ENCODE data around the gene DLX6. TPM values are rescaled to one million over a fixed set of nuclear protein-coding genes. Genes with fewer than 3 reads are reported as not detected.

Gene DLX6
- total RNA-seq, 2 donors from 2014 or later, result 4.1 TPM; not detected in 1

DNA sequence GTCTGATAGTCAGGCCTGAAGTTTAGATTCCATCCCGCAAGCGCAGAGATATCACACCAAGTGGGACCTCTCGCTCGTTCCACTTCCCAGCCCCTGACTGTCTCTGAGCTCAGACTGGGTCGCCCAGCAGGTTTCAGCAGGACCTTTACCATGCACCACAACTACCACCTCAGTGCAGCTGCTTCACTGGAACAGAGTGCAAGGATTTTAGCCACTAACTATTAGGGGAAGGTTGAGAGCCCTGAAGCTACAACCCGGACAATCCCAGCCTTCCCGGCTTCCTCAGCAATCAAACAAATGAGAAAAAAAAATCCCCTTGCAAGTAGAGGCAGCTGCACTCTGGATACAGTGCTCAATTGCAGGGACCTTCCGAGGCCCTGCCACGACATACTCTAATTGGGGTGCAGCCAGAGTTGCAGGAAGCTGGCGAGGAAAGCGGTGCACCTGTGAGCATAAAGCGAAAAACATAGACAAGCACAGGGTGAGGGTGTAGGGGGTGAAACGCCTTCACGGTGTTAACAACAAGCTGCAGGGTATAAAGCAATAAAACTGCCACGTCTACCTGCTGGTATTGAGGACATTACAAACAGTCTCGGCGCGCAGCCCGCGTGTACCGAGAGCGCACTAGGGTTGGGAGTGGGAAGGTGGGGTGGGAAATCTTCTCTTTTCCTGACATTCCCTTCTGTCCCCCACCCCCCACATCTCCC is 2.6 kb upstream of the DLX6 start:
- no peak overlapping the region for H3K27ac ChIP-seq
- peaks cover 67% of the 10 kb centered on the region for H3K27me3 ChIP-seq (replicated peaks; ENCODE audit: insufficient read depth)
- TF ChIP-seq POLR2A (IDR thresholded peaks at IDR 0.05) (no peak), POLR2AphosphoS5 (IDR thresholded peaks at IDR 0.05) (no peak)
- TF ChIP-seq, protein P1, sequence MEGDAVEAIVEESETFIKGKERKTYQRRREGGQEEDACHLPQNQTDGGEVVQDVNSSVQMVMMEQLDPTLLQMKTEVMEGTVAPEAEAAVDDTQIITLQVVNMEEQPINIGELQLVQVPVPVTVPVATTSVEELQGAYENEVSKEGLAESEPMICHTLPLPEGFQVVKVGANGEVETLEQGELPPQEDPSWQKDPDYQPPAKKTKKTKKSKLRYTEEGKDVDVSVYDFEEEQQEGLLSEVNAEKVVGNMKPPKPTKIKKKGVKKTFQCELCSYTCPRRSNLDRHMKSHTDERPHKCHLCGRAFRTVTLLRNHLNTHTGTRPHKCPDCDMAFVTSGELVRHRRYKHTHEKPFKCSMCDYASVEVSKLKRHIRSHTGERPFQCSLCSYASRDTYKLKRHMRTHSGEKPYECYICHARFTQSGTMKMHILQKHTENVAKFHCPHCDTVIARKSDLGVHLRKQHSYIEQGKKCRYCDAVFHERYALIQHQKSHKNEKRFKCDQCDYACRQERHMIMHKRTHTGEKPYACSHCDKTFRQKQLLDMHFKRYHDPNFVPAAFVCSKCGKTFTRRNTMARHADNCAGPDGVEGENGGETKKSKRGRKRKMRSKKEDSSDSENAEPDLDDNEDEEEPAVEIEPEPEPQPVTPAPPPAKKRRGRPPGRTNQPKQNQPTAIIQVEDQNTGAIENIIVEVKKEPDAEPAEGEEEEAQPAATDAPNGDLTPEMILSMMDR (IDR thresholded peaks at IDR 0.05), result no peak
- no peak overlapping the region for H3K4me3 ChIP-seq
- H3K36me3 ChIP-seq, result no peaks in the 10 kb centered on the region
- peaks cover 2% of the 10 kb centered on the region for H3K4me1 ChIP-seq (replicated peaks)
- intact Hi-C loops (cut with DNase I), result no loop called here
- no peaks in the 10 kb centered on the region for H3K9me3 ChIP-seq
- no peak for DNase-seq (ENCODE audit: low spot score)
- WGBS, result 21% methylated on average over 22 of the region's 22 CpGs

DNA sequence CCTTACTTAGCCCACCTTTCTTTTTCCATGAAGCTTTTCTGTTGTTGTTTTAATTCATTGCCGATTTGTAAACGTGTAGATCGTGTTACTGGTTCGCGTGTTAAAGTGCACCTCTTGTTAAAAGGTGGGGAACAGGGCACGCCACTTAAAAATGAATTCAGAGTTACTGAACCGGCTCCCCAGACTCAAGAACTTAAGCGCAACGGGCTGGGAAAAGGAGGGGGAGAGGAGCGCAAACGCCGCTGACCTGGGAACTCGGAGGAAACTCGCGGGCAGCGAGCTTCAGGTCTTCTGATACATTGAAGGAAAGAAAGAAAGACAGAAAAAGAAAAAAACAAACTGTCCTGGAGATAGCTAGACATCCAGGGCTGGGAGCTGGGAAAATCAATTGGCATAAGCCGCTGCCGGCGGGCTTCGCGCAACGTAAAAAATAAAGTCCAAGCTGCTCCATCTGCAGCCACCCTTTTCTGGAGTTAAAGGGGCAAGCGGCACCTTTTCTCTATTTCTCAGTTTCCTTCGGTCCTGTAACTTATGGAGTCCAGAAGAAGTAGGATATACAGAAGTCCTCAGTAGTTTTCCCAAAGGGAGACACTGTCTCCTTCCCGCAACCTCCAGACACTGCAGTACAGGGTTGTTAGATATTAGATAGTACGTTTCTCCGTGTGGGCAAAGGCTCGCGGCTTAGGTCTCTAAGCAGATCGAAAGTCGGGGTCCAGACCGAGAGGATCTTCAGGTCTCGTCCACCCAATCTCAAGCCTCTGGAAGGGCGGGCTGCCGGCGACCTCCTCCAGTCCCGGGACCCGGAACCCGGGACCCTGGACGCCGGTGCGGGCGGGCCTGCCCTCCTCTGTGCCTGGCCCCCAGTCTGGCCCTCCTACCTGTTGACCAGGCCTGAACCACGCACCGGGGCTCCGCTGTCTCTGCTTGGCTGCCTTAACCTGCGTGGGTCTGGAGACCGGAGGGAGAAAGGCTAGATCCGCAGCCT is 1.8 kb upstream of the DLX6 start:
- Histone ChIP-seq H3K9me3 (no peaks in the 10 kb centered on the region), H3K4me1 (replicated peaks) (peaks cover 2% of the 10 kb centered on the region), H3K36me3 (no peaks in the 10 kb centered on the region), H3K27ac (no peak overlapping the region), H3K4me3 (no peak overlapping the region), H3K27me3 (replicated peaks; ENCODE audit: insufficient read depth) (peaks cover 59% of the 10 kb centered on the region)
- WGBS, result 12% methylated on average over 49 of the region's 49 CpGs
- no peak for DNase-seq (ENCODE audit: low spot score)
- TF ChIP-seq POLR2A (IDR thresholded peaks at IDR 0.05), result no peak
- TF ChIP-seq, protein P1 (IDR thresholded peaks at IDR 0.05), result no peak
- TF ChIP-seq POLR2AphosphoS5 (IDR thresholded peaks at IDR 0.05), result no peak
- intact Hi-C loops (cut with DNase I), result no loop called here

DNA sequence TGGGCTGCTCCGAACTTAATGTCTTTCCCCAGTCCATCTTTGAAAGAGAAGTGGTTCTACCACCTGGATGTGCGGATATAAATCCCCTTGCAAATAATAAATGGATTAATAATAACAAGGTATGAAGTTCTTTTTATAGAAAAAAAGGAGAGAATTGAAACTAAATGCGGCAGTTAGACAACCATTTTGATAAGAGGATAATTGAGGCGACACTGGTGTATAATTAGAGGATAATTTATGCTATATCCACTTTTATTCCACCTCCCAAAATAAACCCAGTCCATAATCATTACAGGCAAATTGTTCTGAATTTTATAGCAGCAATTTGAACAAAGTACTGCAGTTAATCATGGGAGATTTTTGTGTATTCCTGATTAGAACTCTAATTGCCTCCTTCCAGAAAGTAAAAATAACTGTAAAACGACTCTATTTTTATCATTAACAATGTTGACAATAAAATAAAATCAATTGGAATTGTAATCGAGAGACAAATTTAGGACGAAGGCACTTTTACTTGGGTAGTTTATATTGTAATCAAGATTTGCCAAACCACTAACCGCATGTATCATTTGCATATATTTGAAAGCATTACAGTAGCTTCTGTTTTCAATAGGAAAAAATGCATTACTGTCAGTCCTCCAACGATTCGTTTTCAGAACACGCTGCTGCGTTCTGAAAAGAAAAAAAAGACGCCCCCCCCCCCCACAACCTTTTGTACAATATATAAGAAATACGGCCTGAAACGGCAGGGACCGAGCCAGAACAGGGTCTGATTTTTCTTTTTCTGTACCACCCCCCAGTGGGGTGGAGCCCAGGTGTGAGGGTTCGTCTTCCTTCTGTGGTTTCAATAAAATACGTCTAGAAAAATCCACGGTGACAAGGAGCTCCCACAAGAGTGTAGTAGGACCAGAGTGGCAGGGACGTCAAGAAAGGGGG is 838 bp upstream of the DLX6 start:
- Histone ChIP-seq H3K4me1 (replicated peaks) (peaks cover 2% of the 10 kb centered on the region), H3K27ac (no peak overlapping the region), H3K4me3 (peak overlapping the region in 1 of 2 donors; percentile 15), H3K9me3 (no peaks in the 10 kb centered on the region), H3K27me3 (replicated peaks; ENCODE audit: insufficient read depth) (peaks cover 49% of the 10 kb centered on the region), H3K36me3 (no peaks in the 10 kb centered on the region)
- TF ChIP-seq, protein P1 (IDR thresholded peaks at IDR 0.05), result no peak
- 12% methylated on average over 20 of the region's 20 CpGs for WGBS
- DNase-seq (ENCODE audit: low spot score), result no peak
- intact Hi-C loops (cut with DNase I), result no loop called here

DNA sequence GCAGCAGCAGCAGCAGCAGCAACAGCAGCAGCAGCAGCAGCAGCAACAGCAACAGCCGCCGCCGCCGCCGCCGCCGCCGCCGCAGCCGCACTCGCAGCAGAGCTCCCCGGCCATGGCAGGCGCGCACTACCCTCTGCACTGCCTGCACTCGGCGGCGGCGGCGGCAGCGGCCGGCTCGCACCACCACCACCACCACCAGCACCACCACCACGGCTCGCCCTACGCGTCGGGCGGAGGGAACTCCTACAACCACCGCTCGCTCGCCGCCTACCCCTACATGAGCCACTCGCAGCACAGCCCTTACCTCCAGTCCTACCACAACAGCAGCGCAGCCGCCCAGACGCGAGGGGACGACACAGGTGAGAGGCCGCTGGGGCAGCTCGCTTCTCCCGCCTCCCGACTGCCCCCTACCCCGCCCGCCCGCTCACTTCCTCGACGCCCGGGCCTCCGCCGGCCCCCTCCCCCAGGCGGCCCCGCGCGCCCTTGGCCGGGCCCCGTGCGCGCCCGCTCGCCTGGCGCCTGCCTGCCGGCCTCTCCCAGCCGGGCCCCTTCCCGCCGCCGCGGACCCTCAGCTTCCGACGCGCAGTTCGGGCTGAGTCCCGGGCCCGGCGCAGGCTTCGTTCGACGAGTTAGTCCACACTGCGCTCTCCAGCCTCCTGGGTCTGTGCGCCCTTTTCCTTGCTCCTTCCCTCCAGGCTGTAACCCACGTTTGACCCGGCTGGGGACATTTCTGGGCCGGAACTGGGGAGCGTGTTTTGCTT is 882 bp downstream of the DLX6 start:
- Histone ChIP-seq H3K27ac (no peak overlapping the region), H3K9me3 (no peaks in the 10 kb centered on the region), H3K27me3 (replicated peaks; ENCODE audit: insufficient read depth) (peaks cover 42% of the 10 kb centered on the region), H3K36me3 (no peaks in the 10 kb centered on the region), H3K4me1 (replicated peaks) (peaks cover 2% of the 10 kb centered on the region), H3K4me3 (peak overlapping the region; percentile 24 to 32)
- TF ChIP-seq POLR2AphosphoS5 (IDR thresholded peaks at IDR 0.05) (no peak), POLR2A (IDR thresholded peaks at IDR 0.05) (no peak)
- TF ChIP-seq, protein P1 (IDR thresholded peaks at IDR 0.05), result no peak
- WGBS, result 4% methylated on average over 60 of the region's 83 CpGs
- DNase-seq (ENCODE audit: low spot score), result peak; percentile 32
- intact Hi-C loops (cut with DNase I), result no loop called here
